OCI-LY7 (cell line): Measurements from ENCODE around the gene MDGA2.

Source experiments
- CTCF ChIP-seq: fragments of 200-600 bp; sonication (generic); conservative IDR thresholded peaks from 2 replicates; pipeline ENCODE4 v1.5.1; 2014; ENCODE audit warnings: mild to moderate bottlenecking, antibody characterized with exemption, low read length, moderate library complexity, mixed read lengths
- EZH2phosphoT487 ChIP-seq: fragments of 200-600 bp; sonication (generic); IDR thresholded peaks from 2 replicates; pipeline ENCODE4 v1.6.1; 2018; ENCODE audit warnings: low read depth, borderline replicate concordance, mild to moderate bottlenecking, mixed run types, antibody characterized with exemption, low read length, moderate library complexity, mixed read lengths

- TF ChIP-seq CTCF (no peak), EZH2phosphoT487 (no peak)
Measured at GRCh38 chr14:47705683-47706082, 30.3 kb upstream of the MDGA2 start.
